ENCODE measurements around the gene SPRR1B.

DNA sequence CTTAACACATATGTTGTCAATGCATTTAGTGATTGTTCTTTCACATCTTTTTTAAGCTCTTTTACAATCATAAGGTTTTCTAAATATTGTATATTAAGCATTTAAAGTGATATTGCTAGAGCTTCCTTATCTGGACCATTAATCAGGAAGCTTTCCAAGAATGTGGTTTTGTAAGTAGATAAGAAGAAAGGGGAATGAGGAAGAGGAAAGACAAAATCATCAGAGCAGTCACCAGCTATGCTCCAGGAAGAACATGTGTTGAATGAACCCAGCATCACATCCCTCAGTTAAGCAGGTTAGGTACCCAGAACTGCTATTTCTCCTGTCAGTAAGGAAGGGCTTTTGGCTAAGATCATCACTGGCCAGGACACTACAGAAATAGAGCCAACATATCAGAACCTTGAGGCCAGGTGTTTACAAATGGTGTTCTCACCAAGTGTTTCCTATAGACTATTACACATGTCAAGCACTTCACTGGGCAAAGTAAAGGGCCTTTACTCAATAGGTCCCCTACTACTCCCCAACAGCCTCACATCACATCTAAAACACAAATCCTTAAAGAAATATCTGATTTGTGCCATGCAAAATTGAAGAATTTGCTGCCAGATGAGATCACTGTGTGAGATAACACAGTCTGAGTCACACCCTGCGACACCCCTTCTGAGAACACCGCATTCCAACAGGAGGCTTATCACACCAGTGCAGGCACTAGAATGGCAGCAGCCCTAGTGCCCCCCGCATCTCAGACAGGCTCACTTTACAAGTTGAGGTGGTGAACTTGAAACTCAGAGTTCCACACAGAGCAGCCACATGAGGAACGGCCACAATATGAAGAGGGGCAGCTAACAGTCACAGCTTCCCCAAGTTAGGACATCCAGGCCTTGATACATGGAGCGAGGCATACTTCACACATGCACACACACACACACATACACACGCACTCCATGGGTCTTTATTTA lies 28.1 kb downstream of the SPRR1B start:
- TF ChIP-seq RARB (CRISPR knock-in tag; IDR thresholded peaks at IDR 0.05) (no peak), ZFP30 (CRISPR knock-in tag; IDR thresholded peaks at IDR 0.05) (no peak), ZFP3 (CRISPR knock-in tag; IDR thresholded peaks at IDR 0.05) (no peak), CSDC2 (CRISPR knock-in tag; IDR thresholded peaks at IDR 0.05) (no peak), ARNTL (CRISPR knock-in tag; IDR thresholded peaks at IDR 0.05; ENCODE audit: borderline replicate concordance, low read depth) (no peak), ZNF565 (CRISPR knock-in tag; conservative IDR thresholded peaks at IDR 0.05; ENCODE audit: low read depth) (no peak), SNAI2 (CRISPR knock-in tag; IDR thresholded peaks at IDR 0.05) (no peak)
- TF ChIP-seq, protein P1, sequence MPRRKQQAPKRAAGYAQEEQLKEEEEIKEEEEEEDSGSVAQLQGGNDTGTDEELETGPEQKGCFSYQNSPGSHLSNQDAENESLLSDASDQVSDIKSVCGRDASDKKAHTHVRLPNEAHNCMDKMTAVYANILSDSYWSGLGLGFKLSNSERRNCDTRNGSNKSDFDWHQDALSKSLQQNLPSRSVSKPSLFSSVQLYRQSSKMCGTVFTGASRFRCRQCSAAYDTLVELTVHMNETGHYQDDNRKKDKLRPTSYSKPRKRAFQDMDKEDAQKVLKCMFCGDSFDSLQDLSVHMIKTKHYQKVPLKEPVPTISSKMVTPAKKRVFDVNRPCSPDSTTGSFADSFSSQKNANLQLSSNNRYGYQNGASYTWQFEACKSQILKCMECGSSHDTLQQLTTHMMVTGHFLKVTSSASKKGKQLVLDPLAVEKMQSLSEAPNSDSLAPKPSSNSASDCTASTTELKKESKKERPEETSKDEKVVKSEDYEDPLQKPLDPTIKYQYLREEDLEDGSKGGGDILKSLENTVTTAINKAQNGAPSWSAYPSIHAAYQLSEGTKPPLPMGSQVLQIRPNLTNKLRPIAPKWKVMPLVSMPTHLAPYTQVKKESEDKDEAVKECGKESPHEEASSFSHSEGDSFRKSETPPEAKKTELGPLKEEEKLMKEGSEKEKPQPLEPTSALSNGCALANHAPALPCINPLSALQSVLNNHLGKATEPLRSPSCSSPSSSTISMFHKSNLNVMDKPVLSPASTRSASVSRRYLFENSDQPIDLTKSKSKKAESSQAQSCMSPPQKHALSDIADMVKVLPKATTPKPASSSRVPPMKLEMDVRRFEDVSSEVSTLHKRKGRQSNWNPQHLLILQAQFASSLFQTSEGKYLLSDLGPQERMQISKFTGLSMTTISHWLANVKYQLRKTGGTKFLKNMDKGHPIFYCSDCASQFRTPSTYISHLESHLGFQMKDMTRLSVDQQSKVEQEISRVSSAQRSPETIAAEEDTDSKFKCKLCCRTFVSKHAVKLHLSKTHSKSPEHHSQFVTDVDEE (CRISPR knock-in tag; IDR thresholded peaks at IDR 0.05) = no peak
- TF ChIP-seq, protein P2, sequence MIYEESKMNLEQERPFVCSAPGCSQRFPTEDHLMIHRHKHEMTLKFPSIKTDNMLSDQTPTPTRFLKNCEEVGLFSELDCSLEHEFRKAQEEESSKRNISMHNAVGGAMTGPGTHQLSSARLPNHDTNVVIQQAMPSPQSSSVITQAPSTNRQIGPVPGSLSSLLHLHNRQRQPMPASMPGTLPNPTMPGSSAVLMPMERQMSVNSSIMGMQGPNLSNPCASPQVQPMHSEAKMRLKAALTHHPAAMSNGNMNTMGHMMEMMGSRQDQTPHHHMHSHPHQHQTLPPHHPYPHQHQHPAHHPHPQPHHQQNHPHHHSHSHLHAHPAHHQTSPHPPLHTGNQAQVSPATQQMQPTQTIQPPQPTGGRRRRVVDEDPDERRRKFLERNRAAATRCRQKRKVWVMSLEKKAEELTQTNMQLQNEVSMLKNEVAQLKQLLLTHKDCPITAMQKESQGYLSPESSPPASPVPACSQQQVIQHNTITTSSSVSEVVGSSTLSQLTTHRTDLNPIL (CRISPR knock-in tag; IDR thresholded peaks at IDR 0.05; ENCODE audit: low read depth) = no peak
- TF ChIP-seq, protein P3, sequence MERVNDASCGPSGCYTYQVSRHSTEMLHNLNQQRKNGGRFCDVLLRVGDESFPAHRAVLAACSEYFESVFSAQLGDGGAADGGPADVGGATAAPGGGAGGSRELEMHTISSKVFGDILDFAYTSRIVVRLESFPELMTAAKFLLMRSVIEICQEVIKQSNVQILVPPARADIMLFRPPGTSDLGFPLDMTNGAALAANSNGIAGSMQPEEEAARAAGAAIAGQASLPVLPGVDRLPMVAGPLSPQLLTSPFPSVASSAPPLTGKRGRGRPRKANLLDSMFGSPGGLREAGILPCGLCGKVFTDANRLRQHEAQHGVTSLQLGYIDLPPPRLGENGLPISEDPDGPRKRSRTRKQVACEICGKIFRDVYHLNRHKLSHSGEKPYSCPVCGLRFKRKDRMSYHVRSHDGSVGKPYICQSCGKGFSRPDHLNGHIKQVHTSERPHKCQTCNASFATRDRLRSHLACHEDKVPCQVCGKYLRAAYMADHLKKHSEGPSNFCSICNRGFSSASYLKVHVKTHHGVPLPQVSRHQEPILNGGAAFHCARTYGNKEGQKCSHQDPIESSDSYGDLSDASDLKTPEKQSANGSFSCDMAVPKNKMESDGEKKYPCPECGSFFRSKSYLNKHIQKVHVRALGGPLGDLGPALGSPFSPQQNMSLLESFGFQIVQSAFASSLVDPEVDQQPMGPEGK (CRISPR knock-in tag; IDR thresholded peaks at IDR 0.05; ENCODE audit: borderline replicate concordance) = no peak

Data from SK-N-SH treated with all-trans-retinoic acid at 6 μM for 48 hours (cell line).